ELF-1 (cell line): ENCODE measurements around the gene USP35.
A peak's percentile ranks its signal among the peaks of the same experiment; 100 is the strongest.
"Not testable (repeated sequence)": the region's sequence is repeated elsewhere in the genome, so short reads cannot be mapped to it uniquely, and the experiment has no call there.

Experiments
- DNase-seq: peaks from one replicate; pipeline ENCODE4 v3.0.0-alpha.2; 2016; ENCODE audit warnings: low read depth, low spot score

Gene USP35

DNA sequence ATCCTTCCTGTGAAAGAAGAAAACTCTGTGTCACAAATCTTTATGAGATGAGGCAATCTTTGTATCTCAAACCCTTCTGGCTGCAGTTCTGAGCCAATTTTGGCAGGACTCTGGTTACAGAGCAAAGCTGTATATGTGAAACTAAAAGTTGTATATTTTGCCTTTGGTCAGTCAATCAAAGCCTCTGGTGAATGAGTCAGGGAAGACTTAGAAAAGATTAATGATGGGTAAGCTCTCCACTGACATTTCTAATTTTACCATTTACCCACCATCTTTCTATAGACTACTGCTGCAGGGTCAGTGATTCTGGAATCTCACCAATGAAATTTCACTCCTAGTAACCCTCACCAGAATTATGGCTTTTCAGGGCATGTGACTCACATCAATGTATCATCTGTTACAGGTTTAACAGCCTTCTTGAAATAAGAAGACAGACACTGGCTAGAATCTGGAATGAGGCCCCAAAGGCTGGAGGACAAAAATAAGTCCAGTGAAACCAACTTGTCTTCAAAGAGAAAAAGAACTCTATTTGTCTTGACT lies 43.3 kb downstream of the USP35 start:
- DNase-seq = no peak

GRCh38 chr11:78233046-78233445 lies 44.3 kb downstream of the USP35 start:
- DNase-seq = not testable (repeated sequence)

DNA sequence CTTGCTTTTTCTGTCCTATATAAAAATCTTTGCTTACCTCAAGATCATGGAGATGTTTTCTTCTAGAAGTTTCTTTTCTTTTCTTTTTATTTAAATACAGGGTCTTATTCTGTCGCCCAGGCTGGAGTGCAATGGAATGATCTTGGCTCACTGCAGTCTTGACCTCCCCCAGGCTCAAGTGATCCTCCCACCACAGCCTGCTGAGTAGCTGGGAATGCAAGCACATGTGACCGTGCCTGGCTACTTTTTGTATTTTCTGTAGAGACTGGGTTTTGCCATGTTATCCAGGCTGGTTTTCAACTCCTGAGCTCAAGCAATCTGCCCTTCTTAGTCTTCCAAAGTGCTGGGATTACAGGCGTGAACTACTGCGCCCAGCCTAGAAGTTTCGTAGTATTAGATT lies 45.3 kb downstream of the USP35 start:
- peak; percentile 26 for DNase-seq

- no peak for DNase-seq
Observed at GRCh38 chr11:78237293-78238046, 48.8 kb downstream of the USP35 start.

DNA sequence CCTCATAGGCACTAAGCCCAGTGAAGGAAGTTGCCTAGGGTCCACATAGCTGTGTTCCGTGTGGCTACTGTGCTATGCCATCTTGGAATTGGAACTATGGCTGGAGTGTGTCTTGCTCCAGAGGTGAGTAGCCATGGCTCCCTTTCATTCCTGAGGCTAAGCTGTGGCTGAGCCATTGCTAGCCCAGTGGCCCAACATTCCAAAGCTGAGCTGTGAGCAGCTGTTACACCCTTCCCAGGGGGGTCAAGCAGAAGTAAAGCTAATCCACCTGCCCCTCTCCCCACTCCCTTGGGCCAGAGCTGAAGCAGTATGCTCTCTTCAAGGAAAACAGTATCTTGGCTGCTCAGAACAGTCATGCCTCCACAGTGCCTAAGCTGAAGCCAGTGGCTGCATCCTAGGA lies 51.1 kb downstream of the USP35 start:
- no peak for DNase-seq

DNA sequence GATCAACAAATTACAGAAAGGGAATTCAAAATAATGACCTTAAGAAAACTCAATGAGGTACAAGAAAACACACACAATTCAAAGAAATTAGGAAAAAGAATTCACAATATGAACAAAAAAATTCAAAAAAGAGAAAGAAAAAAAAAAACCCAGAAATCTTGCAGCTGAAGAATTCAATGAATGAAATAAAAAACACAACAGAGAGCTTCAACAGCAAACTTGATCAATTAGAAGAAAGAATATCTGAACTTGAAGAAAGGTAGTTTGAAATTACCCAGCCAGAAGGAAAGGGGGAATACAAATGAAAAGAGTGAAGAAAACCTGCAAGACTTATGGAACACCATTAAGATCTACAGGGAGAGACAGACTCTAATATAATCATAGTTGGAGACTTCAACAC lies 52.8 kb downstream of the USP35 start:
- no peak for DNase-seq

DNA sequence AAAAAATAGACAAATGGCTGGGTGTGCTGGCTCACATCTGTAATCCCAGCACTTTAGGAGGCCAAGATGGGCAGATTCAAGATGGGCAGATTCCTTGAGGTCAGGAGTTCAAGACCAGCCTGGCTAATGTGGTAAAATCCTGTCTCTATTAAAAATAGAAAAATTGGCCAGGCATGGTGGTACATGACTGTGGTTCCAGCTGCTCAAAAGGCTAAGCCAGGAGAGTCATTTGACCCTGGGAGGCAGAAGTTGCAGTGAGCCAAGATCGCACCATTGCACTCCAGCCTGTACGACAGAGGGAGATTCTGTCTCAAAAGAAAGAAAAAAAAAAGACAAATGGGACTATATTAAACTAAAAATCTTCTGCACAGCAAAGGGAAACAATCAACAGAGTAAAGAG lies 55.4 kb downstream of the USP35 start:
- DNase-seq = no peak

- DNase-seq = no peak
Observed at GRCh38 chr11:78244546-78245255, 56.0 kb downstream of the USP35 start.

GRCh38 chr11:78248191-78248590 lies 59.5 kb downstream of the USP35 start:
- no peak for DNase-seq

DNA sequence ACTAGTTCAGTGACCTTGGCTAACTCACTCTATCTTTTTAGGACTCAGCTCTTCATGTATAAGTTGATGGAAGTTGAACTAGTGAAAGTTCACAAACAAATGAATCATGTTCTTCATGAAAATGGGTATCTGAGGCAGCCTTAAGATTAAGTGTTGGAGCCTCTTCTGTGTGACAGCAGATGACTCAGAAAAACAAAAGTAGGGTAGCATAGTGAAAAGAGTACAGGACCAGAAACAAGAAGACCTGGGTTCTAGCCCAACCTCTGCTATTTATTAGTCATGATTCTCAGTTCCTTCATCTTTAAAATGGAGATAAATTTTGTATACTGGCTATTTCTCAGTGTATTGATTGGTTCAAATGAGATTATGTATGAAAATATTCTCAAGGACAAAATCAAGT lies 60.2 kb downstream of the USP35 start:
- DNase-seq = no peak

DNA sequence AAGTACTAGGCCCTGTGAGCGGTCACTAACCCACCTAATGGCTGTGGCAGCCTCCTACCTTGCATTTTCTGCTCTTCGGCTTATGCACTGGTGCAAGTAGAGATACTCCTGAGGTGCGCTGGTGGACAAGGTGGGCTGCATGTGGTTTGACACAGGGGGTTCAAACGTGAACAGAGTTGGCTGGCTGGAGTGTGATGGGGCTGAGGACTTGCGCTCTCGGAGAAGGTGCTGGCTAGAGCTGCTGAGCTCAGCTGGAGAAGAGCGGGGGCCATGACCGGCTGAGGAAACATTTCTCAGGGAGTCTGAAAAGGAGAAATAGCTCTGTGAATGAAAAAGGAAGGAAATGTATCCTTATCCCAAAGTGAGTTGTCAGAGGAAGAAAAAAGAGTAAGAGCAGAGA lies 61.4 kb downstream of the USP35 start:
- no peak for DNase-seq

- no peak for DNase-seq
Observed at GRCh38 chr11:78251083-78251775, 62.5 kb downstream of the USP35 start.

DNA sequence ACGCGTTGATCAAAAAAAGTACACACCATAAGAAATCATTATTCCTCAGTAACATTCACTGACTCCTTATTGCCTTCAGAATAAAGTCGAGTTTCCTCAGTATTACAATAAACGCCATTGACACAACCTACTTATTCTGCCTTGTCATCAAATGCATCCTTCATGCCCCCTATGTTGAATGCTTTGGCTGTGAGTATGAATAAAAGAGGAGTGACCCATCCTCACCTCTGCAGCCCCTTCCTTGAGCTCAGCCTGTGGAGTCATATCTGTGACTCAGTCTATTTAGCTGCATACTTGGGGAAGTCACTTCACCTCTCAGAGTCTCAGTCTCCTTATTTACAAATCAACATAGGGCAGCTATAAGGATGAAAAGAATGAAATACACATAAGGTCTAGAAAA lies 65.1 kb downstream of the USP35 start:
- DNase-seq = no peak

- no peak for DNase-seq
Observed at GRCh38 chr11:78254268-78254667, 65.5 kb downstream of the USP35 start.

- DNase-seq = no peak
Observed at GRCh38 chr11:78255919-78256318, 67.2 kb downstream of the USP35 start.

DNA sequence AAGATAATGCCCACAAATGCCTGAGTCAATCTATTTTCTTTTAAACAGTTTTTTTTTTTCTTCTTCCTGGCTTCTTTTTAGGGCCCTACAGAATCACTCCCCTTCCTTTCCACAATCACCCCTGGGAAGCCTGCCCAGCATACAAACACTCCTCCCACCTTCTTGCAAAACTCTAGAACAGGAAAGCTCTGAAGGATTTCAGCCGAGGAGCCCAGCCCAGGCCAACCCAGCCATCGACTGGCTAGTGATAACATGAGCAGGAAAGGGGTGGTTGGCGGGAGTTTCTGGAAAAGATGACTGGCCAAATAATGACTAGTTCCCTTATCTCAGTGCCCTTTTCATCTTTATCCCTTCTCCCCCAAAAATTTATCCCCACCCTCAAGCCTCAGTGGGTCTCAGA lies 68.2 kb downstream of the USP35 start:
- no peak for DNase-seq

DNA sequence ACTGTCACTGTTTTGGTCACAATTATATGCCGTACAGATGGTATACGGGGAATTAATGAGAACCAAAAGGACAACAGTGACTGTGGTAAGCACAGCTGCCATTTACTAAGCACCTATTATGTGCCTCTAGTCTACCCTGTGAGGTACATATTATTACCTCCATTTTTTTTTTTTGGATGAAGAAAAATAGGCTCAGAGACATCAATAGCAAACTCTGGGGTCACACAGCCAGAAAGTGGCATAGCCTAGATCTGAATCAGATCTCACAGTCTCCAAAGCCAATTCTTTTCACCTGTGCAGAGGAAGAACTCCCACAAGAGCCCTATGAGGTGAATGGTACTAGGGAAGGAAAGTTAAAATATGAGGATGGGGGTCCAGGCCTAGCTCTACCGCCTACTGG lies 68.9 kb downstream of the USP35 start:
- DNase-seq = no peak

DNA sequence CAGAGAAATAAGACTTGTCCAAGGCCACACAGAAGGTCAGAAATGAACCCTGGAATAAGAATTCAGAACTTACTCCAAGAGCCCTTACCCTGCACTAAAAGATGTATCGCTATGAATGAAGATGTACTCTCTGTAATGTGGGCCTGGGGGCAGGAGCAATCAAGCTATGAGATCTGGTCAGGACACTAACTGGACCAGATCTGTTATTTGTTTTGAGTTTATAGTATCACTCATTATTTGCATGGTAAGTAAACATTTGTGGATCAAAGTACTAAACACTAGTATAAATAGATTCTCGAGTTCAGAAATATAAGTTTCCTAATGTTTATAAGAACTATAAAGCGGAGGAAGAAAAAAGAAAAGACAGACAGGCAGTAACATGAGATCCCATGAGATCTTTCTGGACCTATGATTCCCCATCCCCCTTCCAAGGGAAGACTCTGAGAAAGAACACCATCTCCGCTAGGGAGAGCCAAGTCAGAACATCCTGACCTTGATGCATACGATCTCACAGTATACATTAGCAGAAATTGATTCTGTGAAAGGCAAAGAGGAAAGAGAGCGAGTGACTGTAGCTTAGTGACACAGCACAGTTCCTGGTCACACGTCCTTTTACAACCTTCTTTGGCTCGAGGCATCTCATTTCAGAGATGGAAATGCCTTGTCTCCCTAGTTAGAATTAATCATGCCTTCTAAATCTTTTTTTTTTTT lies 71.2 kb downstream of the USP35 start:
- DNase-seq = no peak

GRCh38 chr11:78261367-78261766 lies 72.6 kb downstream of the USP35 start:
- DNase-seq = peak; percentile 11

DNA sequence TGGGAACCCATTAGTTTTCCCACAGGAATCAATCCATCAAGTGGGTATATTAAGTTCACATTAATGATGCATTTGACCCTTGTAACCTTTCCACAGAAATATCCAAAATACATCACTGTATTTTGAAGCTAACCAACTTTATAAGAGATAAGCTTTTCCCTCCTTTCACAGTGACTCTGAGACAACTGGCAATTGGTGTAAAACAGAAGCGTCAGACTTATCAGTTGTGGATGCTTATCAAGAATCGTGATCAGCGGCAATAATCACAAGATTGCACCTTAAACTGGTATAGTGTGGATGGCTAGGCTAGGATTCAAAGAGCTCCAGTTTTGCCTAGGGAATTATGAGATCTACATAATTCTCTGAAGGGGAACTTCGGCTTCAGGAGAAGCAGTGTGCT lies 73.1 kb downstream of the USP35 start:
- DNase-seq = no peak

GRCh38 chr11:78262238-78262637 lies 73.5 kb downstream of the USP35 start:
- no peak for DNase-seq

DNA sequence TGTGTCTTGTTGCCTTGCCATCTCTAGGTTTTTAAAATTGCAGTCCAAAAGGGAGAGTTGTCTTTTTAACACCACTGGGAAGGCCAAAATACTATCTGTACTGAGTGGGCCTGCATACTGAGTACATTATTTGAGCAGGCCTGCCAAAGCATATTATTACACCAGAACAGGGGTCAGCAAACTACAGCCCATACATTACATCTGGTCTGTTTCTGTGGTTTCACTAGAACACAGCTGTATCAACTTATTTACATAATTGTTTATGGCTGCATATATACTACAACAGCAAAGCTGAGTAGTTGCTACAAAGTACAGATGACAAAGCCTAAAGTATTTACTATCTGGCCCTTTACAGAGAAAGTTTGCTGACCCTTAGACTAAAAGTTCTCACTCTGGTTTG lies 74.0 kb downstream of the USP35 start:
- no peak for DNase-seq
